COLO668 (cell line): Measurements from ENCODE around the gene FAT1.

ENCODE experiments used
- DNase-seq: peaks from one replicate; lab custom pipeline; 2025; ENCODE audit not compliant: unreplicated experiment; lab: John Stamatoyannopoulos, UW

Gene FAT1

DNA sequence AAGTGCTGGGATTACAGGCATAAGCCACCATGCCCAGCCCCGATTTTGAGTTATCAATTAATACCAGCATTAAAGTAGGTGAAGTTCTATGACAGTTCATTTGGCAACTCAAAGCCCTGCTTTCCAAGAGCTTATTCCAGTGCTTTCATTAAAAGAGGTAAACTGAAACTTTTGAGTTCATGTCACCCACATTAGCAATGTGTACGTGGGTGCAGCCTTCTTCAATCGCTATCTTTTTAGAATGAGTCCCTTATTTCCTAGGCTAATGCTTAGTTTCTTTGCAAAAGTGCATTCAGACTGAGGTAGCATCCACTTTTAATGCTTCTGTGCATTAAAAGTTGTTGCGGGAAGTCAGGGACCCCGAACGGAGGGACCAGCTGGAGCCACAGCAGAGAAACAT lies 142.2 kb downstream of the FAT1 start:
- no peak for DNase-seq

DNA sequence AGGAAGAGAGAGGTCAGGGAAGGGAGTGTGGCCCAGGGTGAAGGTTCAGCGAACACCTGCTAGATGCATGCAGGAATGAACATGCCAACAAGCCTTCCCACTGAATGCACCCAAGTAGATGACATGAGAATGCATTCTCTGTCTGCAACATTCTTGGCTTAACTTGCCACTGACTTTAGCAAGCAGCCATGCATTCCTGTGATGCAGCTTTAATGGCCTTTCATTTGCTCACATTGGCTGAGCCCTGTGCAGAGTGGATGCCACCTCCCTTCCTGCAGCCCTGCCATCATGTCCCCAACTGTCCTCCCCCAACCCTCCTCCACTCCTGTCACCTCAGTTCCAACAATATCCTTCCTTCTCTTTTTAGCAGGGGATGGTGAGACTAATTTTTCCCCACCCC lies 143.0 kb downstream of the FAT1 start:
- DNase-seq, result no peak

DNA sequence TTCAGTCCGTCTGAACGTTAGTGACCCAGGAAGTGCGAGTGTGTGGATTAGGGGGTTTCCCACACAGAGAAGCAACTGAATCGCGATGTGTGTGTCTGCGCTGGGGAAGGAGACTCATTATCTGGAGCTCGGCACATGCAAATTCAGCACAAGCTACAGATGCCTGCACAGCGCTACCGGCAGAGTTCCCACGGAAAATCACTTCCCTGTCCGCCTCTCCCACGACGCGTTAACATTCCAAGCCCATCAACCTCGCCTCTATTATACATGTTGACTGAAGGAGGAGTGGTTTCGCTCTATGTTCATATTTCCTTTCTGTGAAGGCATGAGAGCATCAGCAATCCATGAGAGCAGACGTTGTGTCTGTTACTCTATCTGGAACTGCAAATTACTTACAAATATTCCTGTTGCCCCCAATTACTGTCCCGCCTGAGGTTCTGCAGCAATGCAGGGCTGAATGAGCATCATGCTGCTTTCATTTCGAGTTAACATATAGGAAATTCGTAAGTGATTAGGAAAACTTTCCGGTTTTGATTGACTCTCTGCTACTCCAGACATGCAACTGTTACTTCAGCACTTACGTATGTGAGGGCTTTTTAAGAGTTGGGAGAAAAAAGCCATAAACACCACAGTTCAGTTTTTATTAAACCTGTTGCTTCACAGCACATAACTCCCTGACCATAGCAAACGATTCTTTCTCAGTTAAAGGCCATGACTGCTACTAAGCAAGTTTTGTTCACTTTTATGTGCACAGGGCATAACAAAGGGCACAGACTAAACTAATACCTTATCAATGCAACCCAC lies 153.3 kb downstream of the FAT1 start:
- no peak for DNase-seq

DNA sequence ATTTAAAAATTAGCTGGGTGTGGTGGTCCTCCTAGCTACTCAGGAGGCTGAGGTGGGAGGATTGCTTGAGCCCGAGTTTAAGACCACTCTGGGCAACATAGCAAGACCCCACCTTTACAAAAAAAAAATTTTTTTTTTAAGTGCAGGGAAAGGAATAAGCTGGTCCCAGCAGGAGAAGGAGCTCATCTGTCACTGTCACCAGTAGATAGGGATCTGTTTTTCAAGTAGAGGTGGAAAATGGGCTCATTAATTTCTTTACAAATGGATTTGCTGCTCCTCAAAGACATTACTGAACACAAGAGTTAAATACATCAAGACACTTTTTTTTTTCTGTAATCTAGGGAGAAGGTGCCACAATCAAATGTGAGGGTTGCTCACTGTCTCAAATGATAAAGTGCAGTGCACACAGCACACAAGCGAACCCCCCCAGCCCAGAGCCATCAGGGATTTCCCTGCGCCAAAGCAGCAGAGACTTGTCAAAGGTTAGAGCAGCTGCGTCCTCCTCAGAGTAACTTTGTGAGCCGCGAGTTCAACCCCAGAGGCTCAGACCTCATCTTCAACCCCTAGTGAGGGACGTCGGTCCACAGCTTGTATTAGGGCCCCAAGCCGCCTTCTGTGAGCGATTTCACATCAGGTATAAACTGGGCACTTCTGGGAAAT lies 154.0 kb downstream of the FAT1 start:
- no peak for DNase-seq

DNA sequence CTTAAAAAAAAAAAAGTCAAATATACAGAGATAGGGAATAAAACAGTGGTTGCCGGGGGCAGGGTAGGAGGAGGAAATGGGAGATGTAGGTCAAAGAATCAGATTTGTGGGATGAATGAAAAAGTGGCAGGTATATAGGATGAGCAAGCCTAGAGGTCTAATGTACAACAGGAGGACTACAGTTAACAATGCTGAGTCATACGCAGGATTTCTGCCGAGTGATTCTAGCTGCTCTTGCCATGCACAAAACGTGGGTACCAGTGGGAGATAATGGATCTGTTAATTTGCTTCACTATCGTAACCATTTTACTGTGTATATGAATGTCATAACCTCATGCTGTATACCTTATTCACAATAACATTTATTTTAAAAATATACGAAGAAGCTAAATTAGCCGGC lies 157.6 kb downstream of the FAT1 start:
- DNase-seq, result no peak

DNA sequence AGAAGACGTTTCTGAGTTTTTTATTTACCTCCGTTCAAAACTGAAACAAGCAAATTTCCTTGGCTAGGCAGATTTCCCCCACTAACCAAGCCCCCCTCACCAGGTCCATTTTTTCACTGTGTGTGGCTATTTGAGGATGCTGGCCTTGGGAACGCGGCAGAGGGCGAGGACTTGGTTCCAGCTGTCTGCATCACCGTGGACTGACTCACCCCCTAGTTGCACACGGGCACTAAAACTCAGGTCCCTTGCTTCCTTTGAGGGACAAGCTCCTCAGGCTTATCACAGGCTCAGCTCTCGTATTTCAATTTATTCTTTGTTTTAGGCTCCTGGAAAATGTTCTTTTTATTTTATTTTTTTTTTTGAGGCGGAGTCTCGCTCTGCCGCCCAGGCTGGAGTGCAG lies 159.9 kb downstream of the FAT1 start:
- no peak for DNase-seq

DNA sequence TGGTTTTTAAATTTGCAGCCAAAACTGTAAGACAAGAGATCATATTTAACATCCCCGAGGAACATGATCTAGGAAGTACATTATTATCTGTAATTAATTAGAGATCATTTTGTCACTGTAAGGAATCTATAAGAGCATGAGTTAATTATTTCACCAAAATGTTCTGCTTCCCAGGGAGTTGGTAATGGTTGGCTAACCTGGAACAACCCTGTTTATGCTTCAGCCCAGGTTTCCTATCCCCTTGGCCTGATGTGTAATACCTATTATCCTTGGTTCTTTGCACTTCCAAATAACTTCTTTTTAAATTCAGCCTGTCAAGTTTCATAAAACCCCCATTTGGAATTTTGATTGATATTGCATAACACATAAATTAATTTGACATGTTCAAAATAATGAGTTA lies 161.9 kb downstream of the FAT1 start:
- no peak for DNase-seq

DNA sequence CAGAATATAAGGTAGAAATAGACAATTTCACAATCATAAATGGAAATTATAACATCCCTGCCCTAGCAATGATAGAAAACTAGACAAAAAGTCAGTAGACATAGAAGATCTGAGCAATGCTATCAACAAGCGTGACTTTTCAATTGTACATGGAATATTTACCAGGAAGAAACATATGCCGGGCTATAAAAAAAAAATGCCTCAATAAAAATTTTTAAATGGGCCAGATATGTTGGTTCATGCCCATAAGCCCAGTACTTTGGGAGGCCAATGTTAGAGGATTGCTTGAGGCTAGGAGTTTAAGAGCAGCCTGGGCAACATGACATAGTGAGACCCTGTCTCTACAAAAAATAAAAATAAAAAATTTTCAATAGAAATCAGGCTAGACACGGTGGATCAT lies 163.0 kb downstream of the FAT1 start:
- no peak for DNase-seq

DNA sequence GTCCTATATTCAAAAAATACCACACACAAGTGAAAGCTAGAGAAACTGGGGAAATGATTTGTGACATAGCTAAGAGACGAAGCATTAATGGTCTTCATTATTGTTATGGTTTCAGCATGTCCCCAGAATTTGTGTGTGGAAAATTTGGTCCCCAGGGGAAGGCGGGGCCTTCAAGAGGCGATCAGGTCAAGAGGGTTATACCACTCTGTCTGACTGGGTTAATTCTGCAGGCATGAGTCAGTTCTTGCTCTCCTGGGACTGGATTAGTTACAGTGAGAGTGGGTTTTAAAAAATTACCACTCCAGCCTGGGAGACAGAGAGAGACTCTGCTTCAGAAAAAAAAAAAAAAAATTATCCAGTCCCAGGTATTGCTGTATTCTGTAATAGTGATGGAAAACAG lies 166.2 kb downstream of the FAT1 start:
- DNase-seq, result peak; percentile 19

DNA sequence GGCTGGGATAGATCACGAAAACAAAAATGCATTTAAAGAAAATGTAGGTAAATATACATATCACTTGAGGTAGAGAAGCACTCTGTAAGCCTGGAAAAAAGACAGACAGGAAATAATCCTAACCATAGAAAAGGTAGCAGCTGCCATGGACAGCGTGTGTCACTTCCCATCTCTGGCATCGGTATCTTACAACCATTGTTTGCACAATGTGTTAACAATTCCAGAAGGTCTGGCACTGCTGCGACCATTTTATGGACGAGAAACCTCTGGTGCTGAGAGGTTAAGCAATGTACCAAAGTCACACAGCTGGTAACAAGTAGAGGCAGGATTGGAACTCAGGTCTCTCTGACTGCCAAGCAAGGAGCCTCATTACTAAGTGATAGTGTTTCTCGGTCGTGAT lies 166.6 kb downstream of the FAT1 start:
- DNase-seq, result peak; percentile 39

DNA sequence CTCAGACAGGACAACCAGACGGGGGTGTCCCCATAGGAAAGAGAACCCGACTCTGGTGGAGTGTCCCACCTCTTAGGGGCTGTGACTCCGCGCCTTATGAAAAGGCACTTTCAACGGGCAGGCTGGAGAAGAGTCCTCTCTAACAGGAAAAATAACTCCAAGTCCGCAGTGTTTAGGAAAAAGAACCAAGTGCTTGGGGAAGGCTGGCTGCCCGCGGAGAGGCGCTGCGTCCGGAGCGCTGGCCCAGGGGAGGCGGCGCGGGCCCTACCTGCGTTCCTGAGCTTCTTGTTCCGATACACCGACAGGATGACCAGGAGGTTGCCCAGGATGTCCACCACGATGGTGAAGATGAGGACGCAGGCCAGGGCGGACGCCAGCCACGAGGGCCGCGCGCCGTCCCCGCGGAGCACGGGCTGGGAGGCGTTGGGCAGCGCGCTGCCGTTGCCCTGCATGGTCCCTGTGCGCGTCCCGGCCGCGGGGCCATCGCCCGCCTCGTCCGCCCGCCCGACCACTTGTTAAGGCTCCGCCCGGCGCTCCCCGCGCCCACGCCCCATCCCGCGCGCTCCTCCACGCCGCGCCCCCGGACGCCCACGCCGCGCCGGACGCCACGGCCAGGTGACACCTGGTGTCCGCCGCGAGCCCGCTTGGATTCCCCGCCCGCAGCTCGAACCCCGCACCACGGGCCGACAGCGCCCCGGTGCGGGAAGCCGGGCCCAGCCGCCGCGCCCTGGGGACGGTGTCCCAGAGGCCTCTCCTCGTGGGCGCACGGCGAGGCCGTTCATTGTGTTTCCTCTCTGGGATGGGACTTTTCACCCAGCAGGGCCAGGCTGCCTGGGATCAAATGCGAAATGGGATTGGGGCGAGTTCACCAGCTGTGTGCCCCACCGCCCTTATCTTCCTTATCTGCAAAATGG lies 168.5 kb downstream of the FAT1 start, which contains the start of gene MTNR1A:
TSS of gene MTNR1A (minus strand) at position 654 of the 914 bp plus-strand sequence. CDS start at position 452, 202 bp downstream.
- DNase-seq, result peak; percentile 74

DNA sequence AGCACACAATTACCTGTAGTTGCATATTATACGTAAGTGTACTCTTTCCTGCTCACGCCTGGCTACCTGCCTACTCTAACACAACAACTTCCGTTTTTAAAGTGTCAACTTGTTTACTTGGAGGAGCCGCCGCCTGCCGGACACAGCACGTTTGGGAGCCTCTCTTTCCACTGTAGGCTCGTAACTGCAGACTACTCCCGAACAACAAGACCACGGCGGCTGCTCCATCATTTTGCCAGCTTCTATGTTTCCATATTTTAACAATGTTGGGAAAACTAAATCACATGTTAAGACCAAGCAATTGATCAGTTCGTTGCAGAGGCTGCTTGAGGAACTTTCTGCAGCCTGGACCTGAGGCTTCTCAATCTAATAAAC lies 169.1 kb downstream of the FAT1 start:
- peak; percentile 75 for DNase-seq

DNA sequence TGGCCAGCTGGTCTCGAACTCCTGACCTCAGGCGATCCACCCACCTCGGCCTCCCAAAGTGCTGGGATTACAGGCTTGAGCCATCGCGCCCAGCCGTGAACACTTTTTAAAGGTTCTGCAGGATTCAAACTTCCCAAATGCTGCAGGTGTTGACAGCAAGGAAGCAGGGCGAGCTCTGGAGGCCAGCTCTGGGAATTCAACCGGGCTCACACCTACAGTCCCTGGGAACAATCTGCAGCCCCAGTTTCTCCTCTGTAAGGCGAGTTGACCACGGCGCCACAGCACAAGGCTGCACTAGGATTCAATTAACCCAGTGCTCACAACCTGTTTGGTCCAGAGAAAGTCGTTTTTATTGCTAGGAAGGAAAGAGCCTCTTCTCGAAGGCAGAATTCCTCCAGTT lies 169.9 kb downstream of the FAT1 start:
- no peak for DNase-seq

DNA sequence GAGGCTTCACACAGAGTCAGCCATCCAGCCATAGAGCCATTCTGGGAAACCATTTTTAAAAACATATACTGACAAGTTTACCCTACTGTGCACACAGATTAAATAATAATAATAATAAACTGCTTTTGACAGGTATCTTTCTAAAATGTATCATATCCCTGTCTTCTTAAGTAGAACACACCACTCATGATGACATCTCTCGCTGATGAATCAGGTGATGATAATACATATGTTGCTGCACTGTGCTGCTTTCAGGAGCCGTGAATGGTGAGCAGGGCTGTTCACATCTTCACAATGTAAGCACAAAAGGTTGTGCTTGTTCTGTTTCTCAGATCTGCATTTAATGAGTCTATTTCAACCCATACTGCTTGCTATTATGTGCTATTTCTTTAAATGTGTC lies 171.8 kb downstream of the FAT1 start:
- DNase-seq, result no peak

DNA sequence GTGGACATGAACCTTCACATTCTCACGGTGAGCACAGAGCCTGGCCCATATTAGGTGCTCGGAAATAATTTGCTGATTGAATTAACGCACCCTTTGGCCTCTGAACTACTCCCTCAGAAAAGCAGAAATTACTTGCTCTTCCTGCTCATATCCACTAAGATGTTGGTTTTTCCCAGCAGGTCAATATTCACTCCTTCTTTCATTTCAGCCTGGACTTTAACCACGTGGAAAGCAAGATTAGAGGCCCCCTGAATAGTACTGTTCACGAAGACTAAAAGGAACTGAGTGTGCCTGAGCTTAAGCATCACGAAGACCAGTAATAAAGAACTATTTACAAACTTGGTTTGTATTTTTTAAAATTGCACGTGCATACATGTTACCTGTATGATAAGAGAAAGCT lies 178.2 kb downstream of the FAT1 start:
- no peak for DNase-seq

DNA sequence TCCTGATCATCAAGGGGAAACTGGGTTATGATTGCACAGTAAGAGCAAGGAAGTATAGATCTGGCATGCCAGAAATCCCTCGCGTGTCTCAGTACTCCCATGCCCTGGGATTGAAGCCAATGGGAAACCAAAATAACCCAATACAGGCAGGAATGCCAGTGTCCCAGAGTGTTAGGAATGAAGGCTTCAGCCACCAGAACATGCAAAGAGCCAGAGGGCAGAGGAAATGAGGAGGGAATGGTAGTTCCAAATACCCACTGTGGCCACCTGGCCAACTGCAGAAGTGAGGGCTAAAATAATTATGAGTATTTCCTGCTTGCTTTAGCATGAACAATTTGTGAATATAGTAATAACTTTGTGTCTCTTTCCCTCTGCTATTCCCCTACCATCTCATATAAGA lies 180.4 kb downstream of the FAT1 start:
- no peak for DNase-seq

DNA sequence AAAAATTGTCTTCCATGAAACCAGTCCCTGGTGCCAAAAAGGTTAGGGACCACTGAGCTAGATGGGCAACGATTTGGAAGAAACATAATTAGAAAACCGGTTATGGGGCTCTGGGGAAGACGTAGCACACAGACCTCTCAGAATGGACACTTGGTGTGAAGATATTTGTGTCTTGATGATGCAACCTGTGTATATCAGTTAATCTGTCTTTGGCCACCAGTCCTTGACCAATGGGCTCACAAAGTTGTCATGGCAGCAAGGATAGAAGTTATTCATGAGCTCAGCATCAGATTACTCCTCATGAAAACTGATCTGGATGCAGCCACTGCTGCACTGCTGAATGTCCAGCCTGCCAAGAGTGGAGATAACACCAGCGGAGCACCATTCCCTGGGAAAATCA lies 181.9 kb downstream of the FAT1 start:
- no peak for DNase-seq

DNA sequence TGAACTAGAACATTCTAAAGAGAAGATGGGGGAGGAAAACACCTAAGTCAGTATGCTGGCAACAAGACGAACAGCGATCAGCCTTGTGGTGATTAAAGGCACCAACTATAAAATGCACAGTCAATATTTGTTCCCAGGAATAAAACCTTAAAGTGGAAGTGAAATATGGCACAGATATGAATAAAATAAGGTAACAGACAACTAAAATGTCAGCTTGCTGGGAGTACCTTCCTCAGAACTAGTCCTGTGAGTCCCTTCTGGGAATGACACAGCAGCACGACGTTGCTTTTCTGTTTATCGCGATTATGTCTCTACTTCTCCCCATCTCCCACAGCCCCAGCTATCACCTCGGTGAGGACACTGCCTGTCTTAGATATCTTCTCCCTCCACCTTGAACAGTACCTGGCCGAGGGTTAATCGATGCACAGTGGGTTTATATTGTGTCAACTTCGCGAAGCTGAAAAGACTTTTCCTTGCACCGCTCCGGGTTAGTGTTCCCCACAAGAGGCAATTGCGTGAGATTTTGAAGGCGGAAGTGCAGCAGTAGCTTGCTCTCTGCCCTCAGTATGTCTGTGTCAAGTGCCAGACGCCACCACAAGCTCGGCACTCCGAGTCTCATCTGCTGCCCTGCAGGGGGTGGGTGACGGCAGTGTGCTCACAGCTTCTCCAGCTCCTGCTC lies 185.7 kb downstream of the FAT1 start:
- DNase-seq, result no peak
